K562 (cell line): Measurements from ENCODE around the gene SOX6. TPM values are rescaled to one million over a fixed set of nuclear protein-coding genes. Genes with fewer than 3 reads are reported as not detected.

Experiments used
- ATAC-seq: fragments of 200-7000 bp; cut with Tn5 transposase; 3 replicates; pipeline ENCODE4 v1.9.1; 2020; ENCODE audit warnings: moderate library complexity
- BruUV-seq: library from RNA; stranded (reverse); fragments of 400-500 nt; replicated peaks from 2 replicates; lab custom pipeline; 2021; lab: Mats Ljungman, UMichigan
- CTCF ChIA-PET: fragments of 300-600 bp; formaldehyde crosslinking; extraction: SDS; loops from one replicate; lab custom pipeline; 2021; ENCODE audit warnings: low intra/inter-chr PET ratio; lab: Yijun Ruan, JAX
- POLR2A ChIA-PET: fragments of 300-600, 350-650 bp; sonication (Branson Sonifier 250); formaldehyde crosslinking; extraction: SDS; loops from one replicate; lab custom pipeline; 2021; ENCODE audit warnings: antibody characterized with exemption, inconsistent platforms; lab: Yijun Ruan, JAX
- DNase-seq, 4 experiments: peaks; one replicate each; pipeline versions ENCODE4 v3.0.0 to v3.0.0-alpha.2; 2011 to 2018; ENCODE audit warnings: low spot score in 3 of 4, mixed read lengths in 3 of 4; ENCODE audit errors: extremely low read depth in 1 of 4
- FAIRE-seq: peaks from 2 replicates; lab custom pipeline; 2011; peaks lifted over from hg19 to GRCh38; lab: Jason Lieb, UNC
- H2AFZ ChIP-seq: 2 replicates; pipeline ENCODE4 v1.6.0; 2011; ENCODE audit warnings: low read depth, low read length, control low read depth, inconsistent platforms
- H3K27ac ChIP-seq: fragments of 200-600 bp; 3 replicates; pipeline ENCODE4 v1.8.0; 2011; ENCODE audit warnings: low read depth, mild to moderate bottlenecking, control low read depth, inconsistent platforms, low read length, moderate library complexity, mixed read lengths; ENCODE audit errors: extremely low read depth
- H3K27me3 ChIP-seq, 2 experiments: fragments of 300-600 bp in 1 of 2; 2 replicates in 1 of 2; 3 replicates in 1 of 2; pipeline versions ENCODE4 v1.6.0 to v1.8.0; 2011; ENCODE audit warnings: inconsistent platforms in 2 of 2, low read length in 2 of 2, mild to moderate bottlenecking in 1 of 2, mixed read lengths in 1 of 2, moderate library complexity in 1 of 2; ENCODE audit not compliant: control insufficient read depth in 2 of 2, insufficient read depth in 2 of 2
- H3K36me3 ChIP-seq: fragments of 300-600 bp; 3 replicates; pipeline ENCODE4 v1.8.0; 2011; ENCODE audit warnings: mild to moderate bottlenecking, low read length, inconsistent platforms; ENCODE audit not compliant: control insufficient read depth, insufficient read depth
- H3K4me1 ChIP-seq, 2 experiments: fragments of 200-600 bp in 1 of 2; replicated peaks in 1 of 2; 2 replicates in 1 of 2; 3 replicates in 1 of 2; pipeline versions ENCODE4 v1.5.1 to v1.8.0; 2011; ENCODE audit warnings: inconsistent platforms in 2 of 2, low read length in 2 of 2, mild to moderate bottlenecking in 1 of 2, mixed read lengths in 1 of 2, moderate library complexity in 1 of 2; ENCODE audit not compliant: control insufficient read depth in 2 of 2, insufficient read depth in 2 of 2
- H3K4me2 ChIP-seq: 2 replicates; pipeline ENCODE4 v1.6.1; 2011; ENCODE audit warnings: low read length, control low read depth, inconsistent platforms, mixed read lengths; ENCODE audit not compliant: insufficient read depth
- H3K4me3 ChIP-seq: fragments of 200-600 bp; sonication (generic), shearing (Covaris generic); 2 replicates; pipeline ENCODE4 v1.5.1; 2016; ENCODE audit warnings: control low read depth, inconsistent platforms
- H3K79me2 ChIP-seq: fragments of 200-600 bp; 3 replicates; pipeline ENCODE4 v1.8.0; 2011; ENCODE audit warnings: low read length, inconsistent platforms; ENCODE audit not compliant: control insufficient read depth, insufficient read depth
- H3K9ac ChIP-seq, 2 experiments: 2 replicates each; pipeline versions ENCODE4 v1.6.0 to v1.6.1; 2011; ENCODE audit warnings: low read depth in 2 of 2, low read length in 2 of 2, control low read depth in 1 of 2, inconsistent platforms in 1 of 2, mild to moderate bottlenecking in 1 of 2, mixed read lengths in 1 of 2; ENCODE audit not compliant: insufficient read depth in 1 of 2
- H3K9me1 ChIP-seq: one replicate; pipeline ENCODE4 v1.6.0; 2011; ENCODE audit warnings: inconsistent platforms, mild to moderate bottlenecking, low read length, moderate library complexity; ENCODE audit not compliant: control insufficient read depth, insufficient read depth
- H3K9me3 ChIP-seq: replicated peaks from 2 replicates; pipeline ENCODE4 v1.5.1; 2011; ENCODE audit warnings: low read depth, low read length, inconsistent platforms; ENCODE audit not compliant: control insufficient read depth, insufficient read depth
- H4K20me1 ChIP-seq: replicated peaks from 2 replicates; pipeline ENCODE4 v1.6.1; 2011; ENCODE audit warnings: low read length, inconsistent platforms, mixed read lengths; ENCODE audit not compliant: control insufficient read depth, insufficient read depth
- BRD9 ChIP-seq: fragments of 450-650 bp; IDR thresholded peaks from 2 replicates; pipeline ENCODE4 v1.6.1; 2018; ENCODE audit warnings: low read depth; ENCODE audit not compliant: partially characterized antibody
- CBX1 ChIP-seq: sonication (generic); IDR thresholded peaks from 2 replicates; pipeline ENCODE4 v1.6.1; 2016; ENCODE audit warnings: antibody characterized with exemption, low read depth, mild to moderate bottlenecking
- CHD1 ChIP-seq: fragments of 200-600 bp; sonication (generic); IDR thresholded peaks from one replicate; pipeline ENCODE4 v1.6.1; 2012; ENCODE audit warnings: mild to moderate bottlenecking, moderate library complexity, low read length, inconsistent platforms
- CTBP1 ChIP-seq: fragments of 450-650 bp; IDR thresholded peaks from 2 replicates; pipeline ENCODE4 v1.6.1; 2016; ENCODE audit warnings: borderline replicate concordance
- EP300 ChIP-seq: IDR thresholded peaks from 2 replicates; pipeline ENCODE4 v1.6.1; 2012; ENCODE audit warnings: low read length, improper control_type of control experiment
- HDAC3 ChIP-seq: fragments of 450-650 bp; IDR thresholded peaks from 2 replicates; pipeline ENCODE4 v1.6.1; 2018; ENCODE audit warnings: borderline replicate concordance, mild to moderate bottlenecking, moderate library complexity; ENCODE audit not compliant: partially characterized antibody
- L3MBTL2 ChIP-seq: fragments of 450-650 bp; IDR thresholded peaks from 2 replicates; pipeline ENCODE4 v1.6.1; 2016; ENCODE audit warnings: mild to moderate bottlenecking, moderate library complexity
- PTTG1 ChIP-seq: fragments of 450-650 bp; IDR thresholded peaks from 2 replicates; pipeline ENCODE4 v1.6.1; 2016; ENCODE audit warnings: low read depth, mild to moderate bottlenecking, missing genetic modification characterization, missing compliant biosample characterization
- RAD21 ChIP-seq, 2 experiments: fragments of 250-450 bp in 1 of 2; fragments of 450-650 bp in 1 of 2; sonication (Bioruptor Pico) in 1 of 2; formaldehyde crosslinking in 1 of 2; IDR thresholded peaks in 1 of 2; conservative IDR thresholded peaks in 1 of 2; 2 replicates each; pipeline versions ENCODE4 v1.4.0 to v1.8.0; 2020 to 2022; ENCODE audit warnings: mild to moderate bottlenecking in 2 of 2, moderate library complexity in 1 of 2
- RB1 ChIP-seq: fragments of 450-650 bp; IDR thresholded peaks from 2 replicates; pipeline ENCODE4 v1.6.1; 2017; ENCODE audit warnings: low read depth, mild to moderate bottlenecking
- ZBTB7A ChIP-seq: IDR thresholded peaks from 2 replicates; pipeline ENCODE4 v1.6.1; 2011; ENCODE audit warnings: low read depth, mild to moderate bottlenecking, low read length, moderate library complexity, borderline replicate concordance; ENCODE audit not compliant: control insufficient read depth
- WGBS: fragments of 100-300 bp; shearing (Covaris generic); methylation state at CpG from one replicate; pipeline ENCODE4 v1.1.6; 2016; ENCODE audit warnings: low coverage, mixed read lengths; ENCODE audit not compliant: insufficient coverage; ENCODE audit errors: missing lambda C conversion rate; 5-methylcytosine and 5-hydroxymethylcytosine counted together
- in situ Hi-C: fragments of 300-500 bp; cut with MboI; formaldehyde crosslinking; loops from 4 replicates; pipeline ENCODE4 v1.15.0; 2018; ENCODE audit warnings: inconsistent platforms, mixed read lengths
- intact Hi-C: fragments of 100-400 bp; cut with micrococcal nuclease; formaldehyde crosslinking; loops from 2 replicates; pipeline ENCODE4 v1.14.2; 2022
- polyA plus RNA-seq, 8 experiments: library from polyadenylated mRNA; depleted of rRNA in 4 of 8; stranded (reverse) in 5 of 8; unstranded in 3 of 8; fragments of >200 nt; fragmentation: Nextera tagmentation in 2 of 8; fragmentation: Illumina TruSeq in 1 of 8; extraction: Ambion mirVana in 2 of 8; extraction: Trizol in 1 of 8; gene quantifications; 2 replicates each; pipeline versions ENCODE4 v1.2.1 to v1.2.3, GENCODE V29; 2011 to 2014; ENCODE audit warnings: inconsistent platforms in 1 of 8, missing spikeins in 1 of 8
- total RNA-seq, 7 experiments: library from RNA; depleted of rRNA in 6 of 7; stranded (reverse); fragments of >200 nt in 6 of 7; fragmentation: Illumina TruSeq in 2 of 7; extraction: Trizol in 2 of 7; gene quantifications; 2 replicates each; pipeline versions ENCODE4 v1.2.1 to v1.2.3, GENCODE V29; 2011 to 2021; ENCODE audit warnings: low replicate concordance in 1 of 7
- TF ChIP-seq, protein P1 (sequence below): fragments of 200-800 bp; sonication (Bioruptor generic); IDR thresholded peaks from 2 replicates; pipeline ENCODE4 v1.6.1; 2017; ENCODE audit warnings: missing genetic modification characterization, missing compliant biosample characterization
- TF ChIP-seq, protein P2 (sequence below): sonication (generic); formaldehyde crosslinking; IDR thresholded peaks from 2 replicates; pipeline ENCODE4 v1.8.0; 2022; ENCODE audit warnings: mild to moderate bottlenecking, missing genetic modification reagents
- TF ChIP-seq, protein P3 (sequence below): fragments of 250-450 bp; sonication (Bioruptor Pico); IDR thresholded peaks from 2 replicates; pipeline ENCODE4 v1.8.0; 2022; ENCODE audit warnings: inconsistent platforms
- TF ChIP-seq, protein P4 (sequence below), 2 experiments: IDR thresholded peaks; 2 replicates each; pipeline ENCODE4 v1.6.1; 2012; ENCODE audit warnings: improper control_type of control experiment in 2 of 2, low read depth in 2 of 2, low read length in 2 of 2, borderline replicate concordance in 1 of 2

Gene SOX6
- total and polyA plus RNA-seq, 9 of the 15 experiments (the other 6 are each of a cell fraction or from before 2014, with no cell fraction given), result 0.89 to 8.7 (median 5.7) TPM

DNA sequence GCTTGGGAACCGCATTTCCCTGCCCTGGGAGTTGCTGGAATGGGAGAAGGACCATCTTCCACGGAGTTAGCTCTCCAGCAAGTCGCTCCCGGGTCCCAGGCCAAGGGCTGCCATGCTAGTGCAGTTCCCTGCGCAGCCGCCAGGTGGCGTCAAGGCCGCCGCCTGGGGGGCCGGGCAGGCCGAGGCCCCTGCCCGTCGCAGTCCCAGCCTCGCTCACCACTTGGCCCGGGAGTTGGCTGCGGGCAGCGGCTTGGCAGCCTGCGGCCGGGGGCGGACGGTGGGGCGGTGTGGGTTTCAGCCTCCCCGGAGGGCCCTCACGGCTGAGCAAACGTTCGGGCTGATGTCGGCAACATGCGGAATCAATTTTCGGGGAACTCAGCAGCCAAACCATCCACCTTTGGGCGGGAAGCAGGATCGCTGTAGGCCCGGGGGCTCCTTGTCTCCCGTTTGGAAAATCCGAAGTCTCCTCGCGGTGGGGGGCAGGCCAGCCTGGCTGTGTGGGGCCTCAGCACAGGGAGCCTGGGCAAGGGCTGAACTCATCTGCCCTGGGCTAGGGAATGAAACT lies 415.1 kb downstream of the SOX6 start:
- FAIRE-seq, result peak; percentile 75
- Histone ChIP-seq H3K4me1 (peaks cover 0 to 14% of the 10 kb centered on the region in 2 experiments; a peak in 3 of 5 replicates), H3K36me3 (no peaks in the 10 kb centered on the region), H3K4me2 (peak overlapping the region; percentile 58), H3K9me3 (no peaks in the 10 kb centered on the region), H3K9me1 (no peaks in the 10 kb centered on the region), H3K27me3 (peaks cover 0 to 13% of the 10 kb centered on the region in 2 experiments; a peak in 3 of 5 replicates), H3K79me2 (no peaks in the 10 kb centered on the region), H4K20me1 (no peaks in the 10 kb centered on the region), H3K27ac (no peak overlapping the region), H3K4me3 (no peak overlapping the region), H3K9ac (peak overlapping the region in 1 of 2 experiments; percentile 80; a peak in 2 of 4 replicates), H2AFZ (peak overlapping the region; percentile 84)
- no TSS peak for BruUV-seq
- peak; percentile 97 for ATAC-seq
- WGBS, result 20% methylated on average over 35 of the region's 36 CpGs
- in situ Hi-C loops (no loop called here), intact Hi-C loops (loop anchor here (5.0 to 10.0 kb wide), 3 partner anchors 46 to 666 kb away; no protein-coding TSS in a partner anchor)
- ChIA-PET POLR2A (no interaction called here), CTCF (interaction anchor here (1.0 to 2.1 kb wide), 3 partner anchors 89 to 671 kb away, joined by 3 to 14 read pairs (median 4); no protein-coding TSS in a partner anchor)
- DNase-seq, result peak; percentile 76 to 96 (median 92)
- TF ChIP-seq HDAC3, result no peak
- TF ChIP-seq, protein P1, sequence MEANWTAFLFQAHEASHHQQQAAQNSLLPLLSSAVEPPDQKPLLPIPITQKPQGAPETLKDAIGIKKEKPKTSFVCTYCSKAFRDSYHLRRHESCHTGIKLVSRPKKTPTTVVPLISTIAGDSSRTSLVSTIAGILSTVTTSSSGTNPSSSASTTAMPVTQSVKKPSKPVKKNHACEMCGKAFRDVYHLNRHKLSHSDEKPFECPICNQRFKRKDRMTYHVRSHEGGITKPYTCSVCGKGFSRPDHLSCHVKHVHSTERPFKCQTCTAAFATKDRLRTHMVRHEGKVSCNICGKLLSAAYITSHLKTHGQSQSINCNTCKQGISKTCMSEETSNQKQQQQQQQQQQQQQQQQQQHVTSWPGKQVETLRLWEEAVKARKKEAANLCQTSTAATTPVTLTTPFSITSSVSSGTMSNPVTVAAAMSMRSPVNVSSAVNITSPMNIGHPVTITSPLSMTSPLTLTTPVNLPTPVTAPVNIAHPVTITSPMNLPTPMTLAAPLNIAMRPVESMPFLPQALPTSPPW (CRISPR knock-in tag), result peak; percentile 60
- peak; percentile 23; the same call in 1 of the 2 replicates for TF ChIP-seq CTBP1
- peak; percentile 51; the same call in 1 of the 2 replicates for TF ChIP-seq L3MBTL2
- no peak for TF ChIP-seq CHD1
- peak; percentile 80 for TF ChIP-seq ZBTB7A
- TF ChIP-seq, protein P2, sequence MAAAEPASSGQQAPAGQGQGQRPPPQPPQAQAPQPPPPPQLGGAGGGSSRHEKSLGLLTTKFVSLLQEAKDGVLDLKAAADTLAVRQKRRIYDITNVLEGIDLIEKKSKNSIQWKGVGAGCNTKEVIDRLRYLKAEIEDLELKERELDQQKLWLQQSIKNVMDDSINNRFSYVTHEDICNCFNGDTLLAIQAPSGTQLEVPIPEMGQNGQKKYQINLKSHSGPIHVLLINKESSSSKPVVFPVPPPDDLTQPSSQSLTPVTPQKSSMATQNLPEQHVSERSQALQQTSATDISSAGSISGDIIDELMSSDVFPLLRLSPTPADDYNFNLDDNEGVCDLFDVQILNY (CRISPR knock-in tag), result no peak
- peak; percentile 89 to 91 for TF ChIP-seq RAD21 (CRISPR knock-in tag; conservative IDR thresholded peaks at IDR 0.05 in 1 of 2, IDR thresholded peaks at IDR 0.05 in 1 of 2)
- TF ChIP-seq PTTG1 (tag), result no peak
- TF ChIP-seq, protein P3, sequence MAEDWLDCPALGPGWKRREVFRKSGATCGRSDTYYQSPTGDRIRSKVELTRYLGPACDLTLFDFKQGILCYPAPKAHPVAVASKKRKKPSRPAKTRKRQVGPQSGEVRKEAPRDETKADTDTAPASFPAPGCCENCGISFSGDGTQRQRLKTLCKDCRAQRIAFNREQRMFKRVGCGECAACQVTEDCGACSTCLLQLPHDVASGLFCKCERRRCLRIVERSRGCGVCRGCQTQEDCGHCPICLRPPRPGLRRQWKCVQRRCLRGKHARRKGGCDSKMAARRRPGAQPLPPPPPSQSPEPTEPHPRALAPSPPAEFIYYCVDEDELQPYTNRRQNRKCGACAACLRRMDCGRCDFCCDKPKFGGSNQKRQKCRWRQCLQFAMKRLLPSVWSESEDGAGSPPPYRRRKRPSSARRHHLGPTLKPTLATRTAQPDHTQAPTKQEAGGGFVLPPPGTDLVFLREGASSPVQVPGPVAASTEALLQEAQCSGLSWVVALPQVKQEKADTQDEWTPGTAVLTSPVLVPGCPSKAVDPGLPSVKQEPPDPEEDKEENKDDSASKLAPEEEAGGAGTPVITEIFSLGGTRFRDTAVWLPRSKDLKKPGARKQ, result peak; percentile 86; the same call in 1 of the 2 replicates
- TF ChIP-seq CBX1, result 0 out of 2 replicates have a peak, but pooled peaks have one; percentile 44
- TF ChIP-seq, protein P4, sequence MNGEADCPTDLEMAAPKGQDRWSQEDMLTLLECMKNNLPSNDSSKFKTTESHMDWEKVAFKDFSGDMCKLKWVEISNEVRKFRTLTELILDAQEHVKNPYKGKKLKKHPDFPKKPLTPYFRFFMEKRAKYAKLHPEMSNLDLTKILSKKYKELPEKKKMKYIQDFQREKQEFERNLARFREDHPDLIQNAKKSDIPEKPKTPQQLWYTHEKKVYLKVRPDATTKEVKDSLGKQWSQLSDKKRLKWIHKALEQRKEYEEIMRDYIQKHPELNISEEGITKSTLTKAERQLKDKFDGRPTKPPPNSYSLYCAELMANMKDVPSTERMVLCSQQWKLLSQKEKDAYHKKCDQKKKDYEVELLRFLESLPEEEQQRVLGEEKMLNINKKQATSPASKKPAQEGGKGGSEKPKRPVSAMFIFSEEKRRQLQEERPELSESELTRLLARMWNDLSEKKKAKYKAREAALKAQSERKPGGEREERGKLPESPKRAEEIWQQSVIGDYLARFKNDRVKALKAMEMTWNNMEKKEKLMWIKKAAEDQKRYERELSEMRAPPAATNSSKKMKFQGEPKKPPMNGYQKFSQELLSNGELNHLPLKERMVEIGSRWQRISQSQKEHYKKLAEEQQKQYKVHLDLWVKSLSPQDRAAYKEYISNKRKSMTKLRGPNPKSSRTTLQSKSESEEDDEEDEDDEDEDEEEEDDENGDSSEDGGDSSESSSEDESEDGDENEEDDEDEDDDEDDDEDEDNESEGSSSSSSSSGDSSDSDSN (IDR thresholded peaks at IDR 0.05; ENCODE audit: borderline replicate concordance in 1 of 2, low read depth in 2 of 2, low read length in 2 of 2), result no peak
- peak; percentile 82 for TF ChIP-seq RB1
- no peak for TF ChIP-seq BRD9
- no peak for TF ChIP-seq EP300
